Right ventricle myocardium superior (tissue), 1 donor: ENCODE results near the gene SRP9. TPM values are rescaled to one million over a fixed set of nuclear protein-coding genes. Genes with fewer than 3 reads are reported as not detected.
"Not testable (repeated sequence)": the region's sequence is repeated elsewhere in the genome, so short reads cannot be mapped to it uniquely, and the experiment has no call there.

Experiments
- ATAC-seq: fragments of 200-7000 bp; cut with Tn5 transposase; one replicate; pipeline ENCODE4 v1.9.1; 2020; ENCODE audit warnings: mild to moderate bottlenecking; ENCODE audit not compliant: poor library complexity
- DNase-seq: peaks from one replicate; pipeline ENCODE4 v3.0.0-alpha.2; 2020
- intact Hi-C: fragments of 100-400 bp; cut with DNase I; formaldehyde crosslinking; loops from one replicate; pipeline ENCODE4 v1.11.2; 2022
- total RNA-seq: library from RNA; stranded (reverse); fragmentation: NEBNext Ultra II Directional; extraction: Animal tissue kit (Norgen Biotek cat#: 25700); gene quantifications from one replicate; pipeline ENCODE4 v1.2.1, GENCODE V29; 2021
- donor health status: DM: no; HTN: yes; CAD: no; lungs with severe emphysema.

SRP9 gene
- total RNA-seq, 1 donor from 2014 or later, result 188 TPM

DNA sequence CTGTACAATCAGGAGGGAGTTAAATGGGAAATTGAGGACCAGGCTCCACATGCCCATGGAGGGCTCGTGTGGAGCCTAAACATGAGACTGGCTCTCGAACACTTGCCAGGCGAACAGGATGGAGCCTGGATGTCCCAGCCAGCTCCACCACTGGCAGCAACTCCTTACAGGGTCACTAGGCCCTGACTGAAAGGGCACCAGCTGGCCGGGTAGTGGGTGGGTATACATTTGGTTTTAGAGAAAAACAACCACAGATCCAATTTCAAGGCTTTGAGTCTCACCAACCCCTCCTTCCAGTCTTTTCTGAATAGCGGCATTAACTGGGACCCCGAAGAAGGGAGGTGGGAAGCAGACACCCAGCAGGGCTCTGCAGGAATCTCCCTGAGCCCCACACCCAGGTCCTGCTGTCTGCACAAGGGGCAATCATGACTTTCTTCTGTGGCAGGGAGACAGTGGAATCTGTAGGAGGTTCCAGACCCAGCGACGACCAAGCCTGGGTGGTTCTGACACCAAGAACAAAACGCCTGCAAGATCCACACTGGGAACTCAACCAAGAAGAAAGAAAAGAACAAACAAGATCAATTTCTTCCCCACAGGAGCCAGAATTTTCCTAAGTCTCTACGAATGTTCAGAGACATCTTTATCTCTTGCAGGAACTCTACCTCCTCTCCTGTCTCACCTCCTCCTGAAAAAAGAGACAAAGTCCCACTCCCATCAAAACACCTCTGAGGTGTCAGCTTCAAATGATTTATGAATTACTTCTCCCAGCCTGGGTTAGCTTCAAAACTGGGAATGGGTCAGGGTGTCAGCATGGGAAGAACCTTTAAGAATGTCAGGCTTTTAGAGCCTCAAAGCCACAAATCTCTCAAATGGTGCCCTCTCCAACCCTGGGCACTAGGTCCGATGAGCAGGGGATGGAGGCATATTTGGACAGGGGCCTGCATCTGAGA lies 26.5 kb upstream of the SRP9 start:
- no peak for DNase-seq
- ATAC-seq, result no peak
- intact Hi-C loops, result loop anchor here (10.0 kb wide), 1 partner anchor 56 kb away; no protein-coding TSS in a partner anchor

DNA sequence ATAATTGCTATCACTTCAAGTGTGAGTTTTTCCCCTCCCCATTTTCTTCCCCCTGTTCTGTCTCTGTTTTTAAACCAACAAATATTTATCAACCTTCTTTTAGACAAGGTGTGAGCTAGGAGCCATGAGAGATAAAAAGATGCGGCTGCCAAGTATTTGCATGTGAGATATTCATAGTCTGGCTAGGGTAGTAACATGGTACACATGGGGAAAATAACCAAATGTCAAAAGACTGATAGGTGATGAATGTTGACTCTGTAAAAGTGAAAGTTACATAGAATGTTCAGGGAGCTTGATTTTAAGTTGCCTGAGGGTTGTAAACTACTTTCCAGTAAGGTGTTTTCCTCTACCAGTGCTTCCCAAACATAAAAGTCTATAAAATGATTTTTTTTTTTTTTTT lies 25.4 kb upstream of the SRP9 start:
- intact Hi-C loops, result loop anchor here (10.0 kb wide), 1 partner anchor 57 kb away; no protein-coding TSS in a partner anchor
- peak; percentile 53 for ATAC-seq
- no peak for DNase-seq

DNA sequence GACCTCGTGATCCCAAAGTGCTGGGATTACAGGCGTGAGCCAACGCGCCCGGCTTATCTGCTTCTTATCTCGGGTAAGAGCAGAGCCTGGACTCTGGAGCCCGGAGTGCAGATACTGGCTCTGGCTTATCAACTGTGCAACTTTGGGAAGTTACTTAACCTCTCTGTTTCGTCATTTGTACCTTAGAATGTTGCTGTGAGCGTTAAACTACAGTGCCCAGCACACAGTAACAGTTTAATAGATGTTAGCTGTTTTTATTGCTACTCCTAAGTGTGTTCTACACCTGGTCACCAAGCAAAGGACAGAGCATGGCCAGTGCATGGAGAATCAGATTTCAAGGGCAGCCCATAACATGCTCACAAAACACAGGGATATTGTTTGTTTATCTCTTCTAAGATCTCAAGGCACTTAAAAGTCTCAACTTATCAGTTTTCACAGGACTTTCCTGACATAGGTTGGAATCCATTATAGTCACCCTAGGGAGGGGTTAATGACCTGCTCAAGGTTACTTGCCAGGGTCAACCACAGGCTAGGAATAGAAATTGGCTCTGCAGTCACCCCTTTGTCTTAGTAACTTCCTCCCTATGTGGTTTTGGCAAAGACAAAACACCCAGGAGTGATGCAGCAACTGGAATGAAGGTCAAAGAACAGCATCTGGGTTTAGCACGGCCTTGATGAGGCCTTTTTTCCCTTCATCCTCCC lies 22.5 kb upstream of the SRP9 start:
- DNase-seq, result peak; percentile 58
- intact Hi-C loops, result loop anchor here (10.0 kb wide), 1 partner anchor 60 kb away; no protein-coding TSS in a partner anchor
- peak; percentile 67 for ATAC-seq

DNA sequence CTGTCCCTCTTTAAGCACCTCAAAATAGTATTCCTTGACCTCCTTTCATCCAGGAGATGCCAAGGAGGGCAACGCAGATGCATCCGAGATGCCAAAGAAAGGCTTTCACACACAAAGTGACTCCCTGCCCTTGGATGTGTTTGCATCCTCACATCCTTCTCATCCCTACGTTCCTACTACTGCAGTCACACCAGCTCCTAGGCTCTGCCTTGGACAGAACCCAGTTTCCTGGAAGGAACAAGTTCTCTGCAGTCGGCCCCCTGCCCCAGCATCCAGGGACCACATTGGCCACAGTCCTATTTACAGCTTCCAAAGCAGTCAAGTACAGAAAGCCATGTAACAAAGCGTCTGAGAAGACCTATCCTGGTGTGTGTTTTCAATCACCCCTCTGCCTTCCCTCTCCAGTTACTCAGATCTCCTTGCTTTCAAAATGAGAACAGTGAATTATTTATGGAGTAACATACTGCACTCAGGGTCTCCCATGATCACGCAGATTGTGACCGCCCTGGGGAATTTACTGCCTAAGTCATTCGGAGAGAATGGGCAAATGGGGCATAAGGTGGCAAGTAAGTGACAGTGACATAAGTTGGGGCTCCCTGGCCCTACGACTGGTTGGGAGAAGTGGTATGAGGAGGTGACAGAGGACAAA lies 21.8 kb upstream of the SRP9 start:
- no peak for DNase-seq

DNA sequence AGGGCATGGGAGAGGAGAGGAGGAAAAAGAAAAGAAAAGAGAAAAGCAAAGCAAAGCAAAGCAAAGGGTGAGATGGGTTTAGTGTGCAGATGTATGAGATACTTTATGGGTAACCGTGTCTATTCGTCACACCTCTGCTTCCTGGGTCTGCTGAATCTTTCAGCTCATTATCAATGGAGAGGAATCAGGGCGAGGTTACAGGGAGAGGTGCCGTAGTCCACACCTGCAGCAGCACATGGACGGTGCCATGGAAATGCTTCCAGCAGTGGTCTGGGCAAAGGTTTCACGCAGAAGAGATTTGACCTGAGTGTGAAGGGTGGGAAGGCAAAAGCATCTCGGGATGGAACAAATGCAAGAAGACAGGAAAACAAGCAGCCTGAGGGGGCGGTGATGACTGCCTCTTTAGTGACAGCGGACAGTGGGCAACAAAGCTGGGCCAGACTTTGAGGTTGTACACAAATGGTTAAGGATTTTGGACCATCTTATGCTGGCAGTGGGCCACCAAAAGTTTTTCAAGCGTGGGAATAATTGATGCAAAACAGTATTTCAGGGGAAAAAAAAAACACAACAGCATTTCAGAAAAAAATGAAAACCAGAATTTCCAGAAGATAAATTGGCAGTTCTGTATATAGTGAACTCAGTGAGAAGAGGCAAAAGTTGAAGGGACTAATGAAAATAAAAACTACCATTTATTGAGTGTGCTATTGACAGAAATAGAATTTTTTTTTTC lies 19.5 kb upstream of the SRP9 start:
- DNase-seq (no peak), ATAC-seq (no peak)
- intact Hi-C loops, result loop anchor here (10.0 kb wide), 1 partner anchor 63 kb away; no protein-coding TSS in a partner anchor

More for the DNA sequence above, 21.8 kb upstream of the SRP9 start:
- intact Hi-C loops, result loop anchor here (10.0 kb wide), 1 partner anchor 61 kb away; no protein-coding TSS in a partner anchor
- no peak for ATAC-seq

DNA sequence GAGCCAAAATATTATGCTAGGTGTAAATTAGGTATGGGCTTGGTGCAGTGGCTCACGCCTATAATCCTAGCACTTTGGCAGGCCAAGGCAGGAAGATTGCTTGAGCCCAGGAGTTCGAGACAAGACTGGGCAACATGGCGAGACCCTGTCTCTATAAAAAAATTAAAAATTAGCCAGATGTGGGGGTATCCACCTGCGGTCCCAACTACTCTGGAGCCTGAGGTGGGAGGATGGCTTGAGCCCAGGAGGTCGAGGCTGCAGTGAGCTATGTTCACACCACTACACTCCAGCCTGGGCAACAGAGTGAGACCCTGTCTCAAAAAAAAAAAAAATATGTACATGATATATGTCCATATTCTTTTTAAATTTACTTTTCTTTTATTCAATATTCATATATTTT lies 17.7 kb upstream of the SRP9 start:
- not testable (repeated sequence) for DNase-seq, ATAC-seq
- intact Hi-C loops, result loop anchor here (10.0 kb wide), 1 partner anchor 65 kb away; no protein-coding TSS in a partner anchor

DNA sequence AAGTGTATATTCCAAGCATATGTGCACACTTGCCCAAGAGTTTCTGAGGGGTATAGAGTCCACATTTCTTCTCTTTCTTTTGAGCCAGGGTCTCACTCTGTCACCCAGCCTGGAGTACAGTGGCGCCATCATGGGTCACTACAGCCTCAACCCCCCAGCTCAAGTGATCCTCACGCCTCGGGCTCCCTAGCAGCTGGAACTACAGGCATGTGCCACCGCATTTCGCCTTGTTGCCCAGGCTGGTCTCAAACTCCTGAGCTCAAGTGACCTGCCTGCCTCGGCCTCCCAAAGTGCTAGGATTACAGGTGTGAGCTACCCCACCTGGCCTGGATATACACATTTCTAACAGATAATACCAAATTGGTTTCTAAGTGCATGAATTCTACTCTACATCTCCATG lies 17.1 kb upstream of the SRP9 start:
- ATAC-seq (no peak), DNase-seq (no peak)
- intact Hi-C loops, result no loop called here

DNA sequence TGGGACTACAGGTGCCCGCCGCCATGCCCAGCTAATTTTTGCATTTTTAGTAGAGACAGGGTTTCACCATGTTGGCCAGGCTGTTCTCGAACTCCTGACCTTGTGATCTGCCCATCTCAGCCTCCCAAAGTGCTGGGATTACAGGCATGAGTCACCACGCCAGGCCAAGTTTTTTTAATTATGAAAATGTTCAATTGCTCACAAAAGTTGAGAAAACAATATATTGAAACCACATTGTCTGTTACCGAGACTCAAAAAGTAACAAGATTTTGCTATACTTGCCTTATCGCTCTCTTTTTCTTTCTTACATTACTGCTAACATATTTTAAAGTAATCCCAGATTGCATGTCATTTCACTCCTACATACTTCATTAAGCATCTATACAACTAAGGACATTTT lies 16.2 kb upstream of the SRP9 start:
- intact Hi-C loops, DNase-seq, ATAC-seq: not testable (repeated sequence)

DNA sequence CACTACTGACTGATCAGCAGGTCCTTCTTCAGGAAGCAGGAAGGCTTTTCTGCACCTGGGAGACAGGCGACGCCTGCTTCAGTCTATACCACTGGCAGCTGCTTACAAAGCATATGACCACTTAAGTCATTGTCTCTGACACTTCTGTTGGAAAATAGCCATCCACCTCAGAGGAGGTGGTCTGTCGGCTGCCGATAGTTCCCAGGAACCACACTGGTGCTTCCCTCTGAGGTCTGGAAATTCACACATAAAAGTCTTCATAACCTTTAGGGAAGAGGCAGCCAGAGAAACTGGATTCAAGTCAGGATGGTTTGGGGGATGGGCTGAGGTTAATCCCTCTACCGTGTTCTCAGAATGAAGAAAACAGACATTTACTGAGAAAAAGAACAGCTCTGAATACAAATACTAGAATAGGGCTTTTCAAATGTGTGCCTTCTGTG lies 15.6 kb upstream of the SRP9 start:
- intact Hi-C loops, result no loop called here
- no peak for ATAC-seq
- no peak for DNase-seq

DNA sequence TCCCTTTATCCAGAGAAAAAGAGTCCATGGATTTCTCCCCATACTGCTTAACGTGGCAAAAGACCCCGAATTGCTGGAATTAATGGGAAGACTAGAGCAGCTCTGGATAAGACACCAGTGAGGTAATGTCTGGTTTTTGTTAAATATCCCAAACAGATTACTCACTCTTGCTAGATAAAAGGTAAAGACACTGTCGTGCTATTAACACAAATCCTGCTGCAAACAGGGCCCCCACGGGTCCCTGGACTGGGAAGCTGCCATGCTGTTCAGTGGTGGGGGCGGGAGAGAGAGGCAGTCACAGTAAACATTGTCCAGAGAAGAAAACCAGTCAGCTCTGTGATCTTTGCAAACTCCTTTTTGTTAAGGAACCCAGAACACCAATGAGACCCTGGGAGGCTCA lies 15.2 kb upstream of the SRP9 start:
- DNase-seq (no peak), ATAC-seq (no peak)
- intact Hi-C loops, result no loop called here

DNA sequence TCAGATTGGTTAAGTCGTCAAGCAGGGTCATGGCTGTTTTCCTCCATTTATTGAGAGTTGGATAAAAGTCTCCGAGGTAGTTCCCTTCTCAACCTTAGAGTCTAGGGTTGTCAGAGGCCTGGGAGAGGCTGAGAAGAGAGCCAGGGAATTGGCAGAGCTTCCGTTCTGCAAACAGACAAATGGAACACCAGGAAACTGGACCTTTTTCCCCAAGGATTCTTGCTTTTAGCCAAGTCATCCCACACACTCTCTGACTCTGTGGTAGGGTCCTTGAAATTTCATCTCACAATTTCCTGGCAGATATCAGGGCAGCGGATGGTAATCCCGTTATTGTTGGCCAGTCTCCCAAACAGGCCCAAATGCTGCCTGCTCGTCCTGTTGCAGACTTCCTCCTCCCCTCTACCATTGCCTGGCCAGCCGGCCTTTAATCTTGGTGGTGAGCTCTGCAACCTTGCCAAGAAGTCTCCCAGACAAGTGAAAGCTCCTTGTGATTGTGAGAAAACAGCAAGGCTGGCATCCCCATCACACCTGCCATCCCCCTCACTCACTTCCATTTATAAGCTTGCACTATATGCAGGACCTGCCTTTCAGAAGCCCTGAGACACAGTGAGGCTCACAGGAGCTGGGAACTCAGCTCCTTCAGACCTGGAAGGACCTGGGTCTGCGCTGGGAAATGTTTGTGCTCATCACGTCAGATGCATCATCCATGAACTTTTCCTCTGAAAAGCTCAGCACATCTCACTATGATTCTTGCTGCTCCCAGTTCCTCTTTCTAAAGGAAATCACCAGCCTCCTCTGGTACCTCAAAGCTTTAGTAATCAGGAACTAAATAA lies 13.7 kb upstream of the SRP9 start:
- DNase-seq, result no peak
- peak; percentile 23 for ATAC-seq
- intact Hi-C loops, result no loop called here

DNA sequence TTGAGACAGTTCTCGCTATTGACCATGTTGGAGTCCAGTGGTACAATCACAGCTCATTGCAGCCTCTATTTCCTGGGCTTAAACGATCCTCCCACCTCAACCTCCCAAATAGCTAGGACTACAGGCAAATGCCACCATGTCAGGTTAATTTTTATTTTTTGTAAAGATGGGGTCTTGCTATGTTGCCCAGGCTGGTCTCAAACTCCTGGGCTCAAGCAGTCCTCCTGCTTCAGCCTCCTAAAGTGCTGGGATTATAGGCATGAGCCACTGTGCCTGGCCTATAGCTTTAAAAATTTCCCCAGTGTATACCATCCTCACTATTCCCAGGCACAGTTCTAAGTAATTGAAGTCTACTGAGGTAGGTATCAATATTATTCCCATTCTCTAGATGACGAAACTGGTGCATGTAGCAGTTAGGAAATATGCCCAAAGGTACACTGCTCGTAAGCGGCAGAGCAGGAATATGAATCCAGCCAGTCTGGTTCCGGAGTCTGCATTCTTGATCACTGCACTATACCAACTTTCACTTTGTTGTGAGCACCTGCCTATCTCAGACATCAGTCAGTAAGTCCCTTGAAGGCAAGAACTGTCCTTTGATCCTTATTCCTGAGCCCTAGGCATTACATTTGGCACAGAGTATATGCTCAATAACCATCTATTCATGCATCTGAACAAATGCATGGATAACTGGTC lies 11.5 kb upstream of the SRP9 start:
- ATAC-seq (no peak), DNase-seq (no peak)
- intact Hi-C loops, result loop anchor here (5.0 kb wide), 1 partner anchor 109 kb away; no protein-coding TSS in a partner anchor

DNA sequence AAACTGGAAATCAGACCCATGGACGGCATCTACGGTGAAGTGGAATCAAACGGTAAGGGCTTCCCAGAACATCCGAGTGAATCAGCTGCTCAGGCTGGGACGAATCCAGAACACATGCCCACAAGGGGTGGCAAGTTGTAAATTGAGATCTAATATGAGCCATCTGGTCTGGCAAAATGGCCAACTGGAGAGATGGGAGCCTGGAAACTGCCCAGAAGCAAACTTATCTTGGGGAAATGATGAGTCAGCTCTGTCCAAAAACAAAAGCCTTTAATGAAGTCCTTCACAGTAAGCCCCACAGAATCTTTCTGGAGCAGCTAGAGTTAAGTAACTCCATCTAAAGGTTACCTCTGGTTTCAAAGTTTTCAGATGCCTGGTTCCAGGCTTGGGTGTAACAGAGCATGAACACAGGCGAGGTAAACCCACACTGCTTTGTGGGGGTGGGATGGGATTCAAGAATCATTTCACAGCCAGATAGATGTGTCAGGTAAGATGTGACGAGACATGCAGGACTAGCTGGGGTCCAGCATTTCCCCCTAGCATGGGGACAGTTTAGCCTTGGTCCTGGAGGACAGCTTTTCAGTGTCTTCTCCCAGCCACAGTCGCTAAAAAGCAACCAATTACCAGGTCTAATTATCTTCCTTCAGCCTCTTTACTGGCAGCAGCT lies 10.5 kb upstream of the SRP9 start:
- peak; percentile 52 for ATAC-seq
- intact Hi-C loops, result loop anchor here (5.0 kb wide), 1 partner anchor 110 kb away; no protein-coding TSS in a partner anchor
- peak; percentile 59 for DNase-seq

DNA sequence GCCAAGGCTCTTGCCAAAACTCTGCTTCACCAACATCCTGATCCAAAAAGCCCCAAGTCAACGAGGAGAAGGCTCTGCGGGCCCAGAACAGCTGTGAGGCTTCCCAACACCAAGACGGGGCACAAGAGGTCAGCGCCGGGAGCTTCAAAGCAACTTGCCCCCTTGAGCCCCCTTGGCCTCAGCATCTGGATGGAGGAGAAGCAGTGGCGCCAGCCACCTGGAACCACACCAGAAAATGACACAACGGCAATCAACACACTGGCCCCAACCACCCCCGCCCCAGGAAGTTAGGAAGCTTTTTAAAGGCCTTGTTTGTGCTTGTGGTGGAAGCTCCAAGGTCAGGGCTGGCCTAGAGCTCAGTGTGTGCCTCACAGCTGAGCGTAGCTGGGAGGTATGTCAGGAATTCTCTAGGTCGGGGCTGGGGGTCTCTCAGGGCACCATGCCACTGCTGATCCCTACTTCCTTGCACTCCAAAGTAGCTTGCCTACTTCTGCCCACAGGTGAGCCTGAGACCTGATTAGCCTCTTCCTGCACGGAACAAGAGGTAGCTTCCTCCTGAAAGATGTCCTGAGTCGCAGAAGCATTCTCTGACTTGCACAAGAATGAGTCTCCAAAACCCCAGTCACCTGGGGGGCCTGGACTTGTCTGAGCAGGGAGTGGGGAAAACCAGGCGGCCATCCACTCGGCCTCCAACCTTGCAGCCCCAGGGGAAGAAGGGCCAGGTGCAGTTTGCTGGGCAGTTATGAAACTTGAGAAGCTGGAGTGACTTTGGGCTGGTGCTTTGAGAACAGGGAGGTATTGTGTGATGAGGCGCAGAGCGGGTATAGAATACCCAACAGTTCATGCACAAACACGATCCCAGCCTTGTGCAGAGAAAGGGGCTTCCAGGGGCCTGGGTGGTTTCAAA lies 9.7 kb upstream of the SRP9 start:
- DNase-seq (peak; percentile 89), ATAC-seq (peak; percentile 66)
- intact Hi-C loops, result loop anchor here (5.0 kb wide), 1 partner anchor 111 kb away; no protein-coding TSS in a partner anchor
